Breast epithelium (tissue), 4 donors: ENCODE results near the gene GTPBP8. TPM values are rescaled to one million over a fixed set of nuclear protein-coding genes. Genes with fewer than 3 reads are reported as not detected.

Source experiments
- DNase-seq, 2 donors: peaks; one replicate each; pipeline ENCODE4 v3.0.0-alpha.2; 2019; ENCODE audit warnings: low spot score in 2 of 2
- H3K27ac ChIP-seq, 2 donors: fragments of 200-600 bp; sonication (generic) in 1 of 2; one replicate each; pipeline ENCODE4 v1.5.1; 2016 to 2019; ENCODE audit warnings: mild to moderate bottlenecking in 1 of 2
- H3K27me3 ChIP-seq, 2 donors: fragments of 200-600 bp; sonication (generic) in 1 of 2; one replicate each; pipeline versions ENCODE4 v1.5.1 to v1.6.0; 2017 to 2019; ENCODE audit warnings: control low read depth in 1 of 2, mild to moderate bottlenecking in 1 of 2
- H3K36me3 ChIP-seq: fragments of 200-600 bp; one replicate; pipeline ENCODE4 v1.5.1; 2019
- H3K4me1 ChIP-seq, 2 donors: fragments of 200-600 bp; sonication (generic); one replicate each; pipeline ENCODE4 v1.5.1; 2016 to 2019; ENCODE audit warnings: control low read depth in 1 of 2
- H3K4me3 ChIP-seq, 3 donors: fragments of 200-600 bp; sonication (generic); 1 replicate in 2 of 3; 2 replicates in 1 of 3; pipeline ENCODE4 v1.5.1; 2016 to 2019; ENCODE audit warnings: mild to moderate bottlenecking in 3 of 3, moderate library complexity in 2 of 3
- H3K9me3 ChIP-seq, 2 donors: fragments of 200-600 bp; sonication (generic) in 1 of 2; one replicate each; pipeline ENCODE4 v1.5.1; 2016 to 2019; ENCODE audit warnings: control low read depth in 1 of 2
- CTCF ChIP-seq, 3 donors: fragments of 450-650 bp; IDR thresholded peaks; one replicate each; pipeline ENCODE4 v1.5.1; 2016 to 2017; ENCODE audit warnings: antibody characterized with exemption in 3 of 3, mild to moderate bottlenecking in 3 of 3, moderate library complexity in 3 of 3
- POLR2A ChIP-seq: fragments of 450-650 bp; IDR thresholded peaks from one replicate; pipeline ENCODE4 v1.6.1; 2016; ENCODE audit warnings: antibody characterized with exemption, mild to moderate bottlenecking, moderate library complexity
- POLR2AphosphoS5 ChIP-seq, 3 donors: sonication (generic); formaldehyde crosslinking; IDR thresholded peaks; one replicate each; pipeline ENCODE4 v1.6.1; 2017; ENCODE audit warnings: antibody characterized with exemption in 3 of 3
- intact Hi-C: fragments of 100-400 bp; cut with DNase I; formaldehyde crosslinking; loops from one replicate; pipeline ENCODE4 v1.15.1; 2023; ENCODE audit warnings: low total_unique reads
- total RNA-seq, 3 donors: library from RNA; depleted of rRNA; stranded (reverse); fragments of >200 nt; gene quantifications; one replicate each; pipeline ENCODE4 v1.1.0, GENCODE V29; 2016

GTPBP8 gene
- total RNA-seq, 3 donors from 2014 or later, result 23.4 to 32.8 (median 24.2) TPM

GRCh38 chr3:112987710-112988334 lies 3.0 kb upstream of the GTPBP8 start:
- Histone ChIP-seq H3K4me3 (no peak overlapping the region), H3K27ac (no peak overlapping the region), H3K4me1 (peaks cover 0 to 9% of the 10 kb centered on the region in 2 donors), H3K36me3 (no peaks in the 10 kb centered on the region), H3K27me3 (no peaks in the 10 kb centered on the region), H3K9me3 (no peaks in the 10 kb centered on the region)
- DNase-seq, result no peak
- no peak for TF ChIP-seq CTCF (IDR thresholded peaks at IDR 0.05)
- no peak for TF ChIP-seq POLR2AphosphoS5 (IDR thresholded peaks at IDR 0.05)
- no peak for TF ChIP-seq POLR2A
- intact Hi-C loops, result loop anchor here (5.0 kb wide), 1 partner anchor 271 kb away; no protein-coding TSS in a partner anchor

DNA sequence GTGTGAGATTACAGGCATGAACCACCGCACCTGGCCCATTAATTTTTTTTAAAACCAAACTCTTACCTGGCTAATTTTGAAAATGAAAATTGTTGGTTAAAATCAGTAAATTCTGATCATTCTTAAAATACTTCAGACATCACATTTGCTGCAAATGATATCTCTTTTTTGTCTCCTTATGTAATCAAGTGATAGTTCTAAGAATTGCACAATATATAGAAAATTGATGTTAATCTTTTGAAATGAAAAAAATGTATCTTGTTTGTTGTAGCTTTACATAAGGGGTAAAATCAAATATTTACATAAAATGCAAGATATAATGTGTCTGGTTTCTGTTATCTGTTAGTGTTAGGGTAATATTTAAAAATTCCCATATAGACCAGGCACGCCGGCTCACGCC lies 5.0 kb downstream of the GTPBP8 start:
- no peak overlapping the region for H3K4me3 ChIP-seq
- H3K27me3 ChIP-seq, result no peaks in the 10 kb centered on the region
- peaks cover 0 to 11% of the 10 kb centered on the region in 2 donors for H3K4me1 ChIP-seq
- no peak for TF ChIP-seq CTCF (IDR thresholded peaks at IDR 0.05)
- TF ChIP-seq POLR2AphosphoS5 (IDR thresholded peaks at IDR 0.05), result no peak
- no peak for TF ChIP-seq POLR2A
- H3K36me3 ChIP-seq, result no peaks in the 10 kb centered on the region
- H3K27ac ChIP-seq, result no peak overlapping the region
- DNase-seq, result no peak
- intact Hi-C loops, result no loop called here
- H3K9me3 ChIP-seq, result no peaks in the 10 kb centered on the region

DNA sequence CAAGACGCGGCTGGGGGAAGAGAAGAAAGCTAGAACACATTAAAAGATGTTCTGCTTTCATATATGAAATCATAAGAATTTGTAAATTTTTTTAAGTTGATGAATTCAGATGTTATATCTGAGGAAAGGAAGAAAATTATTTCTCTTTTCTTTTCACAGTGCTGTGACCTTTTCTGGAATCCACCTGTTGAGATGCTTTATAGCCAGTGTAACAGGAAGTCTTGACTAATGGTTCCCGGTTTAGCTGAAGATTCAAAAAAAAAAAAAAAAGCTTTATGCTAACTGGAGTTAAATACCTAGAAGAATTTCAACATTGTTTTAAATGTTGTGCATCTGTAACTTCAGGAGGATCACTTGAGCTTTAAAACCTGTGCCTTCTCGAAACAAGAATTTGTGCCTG lies 9.9 kb downstream of the GTPBP8 start:
- Histone ChIP-seq H3K27ac (no peak overlapping the region), H3K9me3 (no peaks in the 10 kb centered on the region), H3K4me3 (no peak overlapping the region), H3K27me3 (no peaks in the 10 kb centered on the region), H3K4me1 (no peaks in the 10 kb centered on the region), H3K36me3 (peaks cover 4% of the 10 kb centered on the region)
- TF ChIP-seq CTCF (IDR thresholded peaks at IDR 0.05) (no peak), POLR2A (no peak), POLR2AphosphoS5 (IDR thresholded peaks at IDR 0.05) (no peak)
- DNase-seq, result no peak
- intact Hi-C loops, result no loop called here

DNA sequence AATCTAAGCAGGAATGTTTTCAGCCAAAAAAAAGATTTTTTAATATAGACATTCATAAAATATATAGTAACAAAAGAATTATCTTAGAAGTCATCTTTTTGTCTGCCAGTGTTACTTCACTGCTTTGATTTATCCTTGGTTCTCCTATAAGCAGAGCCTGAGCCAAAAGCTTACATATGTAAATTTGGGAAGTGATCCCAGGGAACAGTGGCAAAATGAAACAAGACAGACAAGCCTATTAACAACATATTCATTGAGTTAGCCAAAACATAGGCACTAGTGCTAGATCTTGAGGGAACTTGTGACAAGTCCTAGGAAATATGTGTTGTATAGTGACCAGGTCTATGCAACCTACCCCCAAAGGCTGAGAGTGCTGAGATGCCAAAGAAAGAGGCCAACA lies 11.3 kb downstream of the GTPBP8 start:
- Histone ChIP-seq H3K36me3 (peaks cover 5% of the 10 kb centered on the region), H3K4me1 (no peaks in the 10 kb centered on the region), H3K4me3 (no peak overlapping the region), H3K27me3 (no peaks in the 10 kb centered on the region), H3K9me3 (no peaks in the 10 kb centered on the region), H3K27ac (no peak overlapping the region)
- TF ChIP-seq POLR2A, result no peak
- no peak for TF ChIP-seq POLR2AphosphoS5 (IDR thresholded peaks at IDR 0.05)
- no peak for TF ChIP-seq CTCF (IDR thresholded peaks at IDR 0.05)
- DNase-seq, result no peak
- intact Hi-C loops, result no loop called here

- intact Hi-C loops, result no loop called here
- H3K27me3 ChIP-seq, result no peaks in the 10 kb centered on the region
- H3K36me3 ChIP-seq, result peaks cover 5% of the 10 kb centered on the region
- DNase-seq, result no peak
- no peak overlapping the region for H3K4me3 ChIP-seq
- TF ChIP-seq POLR2AphosphoS5 (IDR thresholded peaks at IDR 0.05), result no peak
- TF ChIP-seq POLR2A, result no peak
- no peak for TF ChIP-seq CTCF (IDR thresholded peaks at IDR 0.05)
- no peaks in the 10 kb centered on the region for H3K9me3 ChIP-seq
- H3K4me1 ChIP-seq, result no peaks in the 10 kb centered on the region
- H3K27ac ChIP-seq, result no peak overlapping the region
Observed at GRCh38 chr3:113002679-113003078, 11.9 kb downstream of the GTPBP8 start.
